Midbrain (tissue), 1 donor: ENCODE measurements around the gene CIPC.

Experiments used
- DNase-seq: peaks from one replicate; lab custom pipeline; 2025; lab: John Stamatoyannopoulos, UW

Gene CIPC

DNA sequence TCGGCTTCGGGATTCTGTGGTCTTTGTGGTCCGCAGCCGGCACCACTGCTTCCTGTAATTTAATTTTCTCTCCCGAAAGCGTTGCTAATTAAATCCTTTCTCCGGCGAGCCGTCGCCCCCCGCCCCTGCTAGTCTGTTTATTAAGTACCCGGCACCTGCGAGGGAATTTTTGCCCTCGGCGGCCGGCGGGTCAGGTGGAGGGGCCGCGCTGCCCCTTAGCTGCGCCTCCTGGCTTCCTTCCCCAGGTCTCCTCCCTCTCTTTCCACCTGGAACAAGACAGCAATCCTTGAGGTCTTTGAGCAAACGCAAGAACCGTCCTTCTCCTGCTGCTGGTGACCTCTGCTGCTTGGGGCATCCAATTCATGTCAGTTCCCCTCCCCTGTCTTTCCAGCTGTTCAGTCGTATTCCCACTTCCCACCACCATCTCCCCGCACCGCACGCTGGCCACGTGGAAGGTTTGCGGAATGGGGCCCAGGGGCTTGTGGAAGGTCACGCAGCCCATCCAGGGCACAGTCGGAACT lies 27.3 kb downstream of the CIPC start:
- DNase-seq = no peak

DNA sequence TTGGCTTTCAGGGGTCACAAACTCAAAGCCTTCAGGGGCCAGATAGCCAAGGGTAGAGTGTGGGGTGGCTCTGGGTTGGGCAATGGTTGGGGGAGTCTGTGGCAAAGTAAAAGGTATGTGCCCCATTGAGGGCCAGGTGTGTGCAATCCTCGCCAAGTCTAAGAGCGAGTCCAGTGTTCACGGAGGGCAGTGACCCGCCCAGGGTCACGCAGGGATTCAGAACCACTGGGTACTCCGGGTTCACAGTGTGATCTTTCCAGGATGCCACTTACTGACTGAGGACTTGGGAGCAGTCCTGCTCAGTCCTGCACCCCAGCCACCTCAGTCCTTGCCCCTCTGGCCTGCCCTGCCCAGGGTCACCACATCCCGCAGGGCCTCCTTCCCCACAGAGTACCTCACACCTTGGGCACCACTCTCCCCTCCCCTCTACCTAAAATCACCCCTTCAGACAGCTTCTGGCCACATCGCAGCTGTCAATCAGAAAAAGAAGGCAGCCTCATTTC lies 27.8 kb downstream of the CIPC start:
- DNase-seq = no peak

DNA sequence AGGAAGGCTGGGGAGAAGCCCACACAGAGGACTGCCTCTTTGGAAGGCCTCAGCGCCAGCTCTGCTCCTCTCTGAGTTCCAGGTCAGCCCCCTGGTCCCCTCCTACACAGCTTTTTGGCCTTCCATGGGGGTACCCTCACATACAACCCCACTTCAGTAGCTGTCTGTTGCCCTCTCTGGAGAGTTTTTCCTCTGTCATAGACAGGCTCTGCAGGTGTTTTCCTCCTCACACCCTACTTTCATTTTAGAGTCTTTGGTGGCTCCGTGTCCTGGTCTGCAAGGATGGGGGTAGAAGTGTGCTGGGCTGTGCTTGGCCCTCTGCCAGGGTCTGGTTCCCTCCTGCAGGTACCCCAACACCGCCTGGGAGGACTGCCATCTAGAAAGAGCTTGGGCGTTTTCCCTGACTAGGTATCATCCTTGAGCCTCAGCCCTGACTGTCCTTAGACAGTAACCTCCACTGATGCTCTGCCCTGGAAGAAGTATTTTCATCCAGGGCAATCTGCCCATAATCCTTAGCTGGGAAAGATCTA lies 28.5 kb downstream of the CIPC start:
- DNase-seq = no peak

DNA sequence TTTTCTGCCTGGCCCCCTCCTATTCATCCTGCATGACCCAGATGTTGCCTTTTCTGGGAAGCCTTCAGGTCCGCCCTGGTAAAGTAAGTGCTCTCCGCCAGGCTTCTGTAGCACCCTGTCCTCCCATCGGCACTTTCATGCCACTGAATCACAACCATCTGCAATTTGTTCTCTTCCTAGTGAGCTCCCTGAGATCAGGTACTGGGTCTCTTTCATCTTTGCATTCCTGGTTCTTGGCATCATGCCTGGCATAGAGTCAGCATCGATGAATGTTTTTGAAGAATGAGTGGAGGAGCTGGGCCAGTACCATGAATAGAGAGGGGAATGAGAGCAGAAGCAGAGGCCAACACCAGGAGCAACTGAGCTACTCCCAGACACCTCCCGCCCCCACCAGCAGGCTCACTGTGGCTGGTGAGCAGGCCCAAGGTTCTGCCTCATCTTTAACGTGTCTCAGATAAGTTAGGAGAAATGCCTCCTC lies 30.4 kb downstream of the CIPC start:
- no peak for DNase-seq

DNA sequence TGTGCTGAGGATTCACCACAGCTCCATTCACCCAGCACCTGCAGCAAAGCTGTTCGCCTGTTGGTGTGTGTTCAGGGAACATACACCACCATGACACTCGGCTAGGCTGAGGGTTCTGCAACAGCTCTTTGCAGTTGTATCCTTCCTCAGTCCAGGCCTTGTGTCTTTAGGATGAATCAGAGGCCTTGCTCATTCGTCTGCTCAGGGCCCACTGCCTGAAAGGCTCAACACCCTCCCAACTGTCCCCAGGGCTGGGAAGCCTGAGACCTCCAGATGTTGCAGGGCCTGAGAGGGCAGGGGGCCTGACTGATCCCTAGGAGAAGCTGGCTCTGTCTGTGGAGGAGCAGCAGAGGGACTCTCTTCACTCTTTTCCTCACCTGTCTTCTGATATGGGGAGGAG lies 32.3 kb downstream of the CIPC start:
- no peak for DNase-seq

DNA sequence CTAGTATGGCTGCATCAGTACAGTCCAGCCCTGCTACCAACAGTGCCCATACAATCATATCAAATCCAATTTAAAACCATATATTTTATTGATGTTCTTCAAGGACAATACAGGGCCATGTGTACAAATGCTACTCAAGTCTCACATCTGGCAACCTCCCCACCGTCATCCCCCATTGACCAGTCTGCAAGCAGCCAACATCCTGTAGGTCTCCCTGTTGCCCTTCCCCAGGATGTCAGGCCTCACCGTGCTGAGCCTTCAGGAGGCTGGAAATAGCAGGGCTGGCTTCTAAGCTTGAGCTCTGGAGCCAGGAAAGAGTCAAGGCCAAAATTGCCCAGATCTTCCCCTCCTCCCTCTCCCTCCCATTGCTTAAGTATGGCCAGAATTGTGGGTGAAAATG lies 33.1 kb downstream of the CIPC start:
- DNase-seq = no peak

DNA sequence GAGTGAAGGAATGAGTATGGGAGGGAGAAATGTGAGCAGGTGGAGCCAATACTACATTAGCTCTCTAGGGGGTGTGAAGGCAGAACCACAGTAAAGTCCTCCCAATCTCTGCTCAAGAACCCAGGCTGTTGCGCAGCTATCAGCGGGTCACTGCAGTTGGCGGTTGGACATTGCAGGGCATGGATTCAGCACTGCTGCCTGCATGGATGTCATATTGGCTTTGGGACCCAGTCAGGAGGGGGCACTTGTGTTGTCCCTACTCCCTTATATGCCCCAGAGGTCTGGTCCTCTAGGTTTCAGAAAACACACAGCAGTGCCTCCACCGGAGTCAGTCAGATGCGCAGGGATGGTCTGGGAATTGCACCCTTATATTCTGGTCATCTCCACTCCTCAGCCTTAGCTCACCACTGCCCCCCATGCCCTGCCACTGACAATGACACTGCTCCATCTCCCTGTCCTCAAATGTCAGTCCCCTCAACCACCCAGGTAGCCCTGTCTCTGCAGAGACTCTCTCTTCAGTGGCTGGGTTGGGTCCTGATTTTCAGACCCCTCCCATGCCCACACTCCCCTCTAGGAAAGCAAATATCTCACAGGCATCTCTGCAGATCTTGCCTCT lies 33.9 kb downstream of the CIPC start:
- DNase-seq = no peak

DNA sequence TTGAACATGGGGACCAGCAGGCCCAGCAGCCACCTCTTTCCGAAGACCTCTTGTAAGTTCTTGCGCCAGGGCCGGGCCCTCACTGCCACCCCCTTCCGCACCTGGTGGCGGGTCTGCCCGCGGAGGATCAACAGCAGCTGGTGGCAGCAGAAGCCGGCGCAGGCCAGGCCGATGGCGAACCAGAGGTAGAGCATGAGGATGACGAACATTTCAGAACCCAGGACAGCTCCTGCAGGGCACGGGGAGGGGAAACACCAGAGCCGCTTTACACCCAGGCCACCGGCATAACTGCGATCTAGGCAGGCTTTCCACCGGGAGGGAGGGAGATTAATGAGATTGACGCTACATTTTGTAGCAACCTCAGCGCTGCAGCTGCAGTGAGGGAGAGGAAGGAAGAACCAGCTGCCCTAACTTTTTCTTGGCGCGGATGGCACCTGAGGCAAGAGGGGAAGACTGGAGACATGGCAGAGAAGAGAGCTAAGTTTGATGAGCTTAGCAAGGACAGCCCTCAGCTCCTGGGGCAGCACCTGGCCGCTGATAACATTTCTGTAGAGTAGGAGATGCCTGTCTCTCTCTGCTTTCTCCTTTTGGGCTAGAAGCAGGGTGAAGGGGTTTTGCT lies 35.8 kb downstream of the CIPC start:
- DNase-seq = no peak

DNA sequence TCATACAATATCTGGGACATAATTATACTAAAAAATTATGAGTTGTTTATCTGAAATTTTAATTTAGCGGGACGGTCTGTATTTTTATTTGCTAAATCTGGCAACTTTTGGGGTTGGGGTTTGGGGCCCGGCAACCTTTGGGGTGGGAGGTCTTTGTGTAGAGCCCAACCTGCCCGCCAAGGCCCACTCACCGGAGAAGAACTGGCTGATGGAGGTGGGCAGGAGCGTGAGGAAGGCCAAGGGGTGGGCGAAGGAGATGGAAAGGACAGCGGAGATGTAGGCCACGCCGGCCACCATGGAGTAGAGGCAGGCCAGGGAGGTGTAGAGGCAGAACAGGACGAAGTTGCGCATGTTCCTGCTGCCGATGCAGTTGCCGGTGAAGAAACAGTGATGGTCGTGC lies 41.0 kb downstream of the CIPC start:
- DNase-seq = no peak

DNA sequence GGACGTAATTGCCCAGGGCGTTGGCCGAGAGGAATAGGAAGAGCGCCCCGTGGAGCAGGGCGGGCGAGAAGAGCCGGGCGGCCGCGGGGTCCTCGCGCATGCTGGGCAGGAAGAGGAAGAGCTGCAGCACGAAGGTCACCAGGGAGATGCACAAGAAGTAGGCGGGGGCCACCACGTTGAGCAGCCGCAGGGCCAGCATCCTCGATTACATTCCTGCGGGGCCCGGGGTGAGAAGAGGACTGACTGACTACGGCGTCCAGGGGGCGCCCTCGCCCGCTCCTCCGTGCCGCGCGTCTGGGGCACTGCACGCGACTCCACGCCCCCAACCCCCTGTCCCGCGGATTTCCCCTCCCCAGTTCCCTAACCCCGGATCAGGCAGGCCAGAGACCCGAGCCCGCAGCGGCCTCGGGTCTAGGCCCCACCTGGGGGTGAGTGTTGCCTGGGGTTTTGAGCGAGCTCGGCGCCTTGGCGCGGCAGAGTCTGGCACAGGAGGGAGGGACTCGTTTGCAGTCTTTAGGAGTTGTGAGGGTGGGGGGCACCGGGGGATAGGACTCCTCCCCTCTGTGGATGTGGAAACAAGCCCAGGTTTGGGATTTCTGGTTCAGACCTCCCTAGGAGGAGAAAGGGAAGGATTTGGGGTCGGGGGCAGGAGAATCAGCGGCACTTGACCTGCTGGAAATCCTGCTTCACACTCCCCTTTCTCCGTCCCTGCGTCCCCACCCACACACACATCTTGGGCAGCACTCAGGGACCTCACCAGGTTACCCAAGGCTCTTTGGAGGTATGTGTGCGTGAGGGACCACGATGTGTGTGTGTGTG lies 41.7 kb downstream of the CIPC start:
- DNase-seq = peak; percentile 26

DNA sequence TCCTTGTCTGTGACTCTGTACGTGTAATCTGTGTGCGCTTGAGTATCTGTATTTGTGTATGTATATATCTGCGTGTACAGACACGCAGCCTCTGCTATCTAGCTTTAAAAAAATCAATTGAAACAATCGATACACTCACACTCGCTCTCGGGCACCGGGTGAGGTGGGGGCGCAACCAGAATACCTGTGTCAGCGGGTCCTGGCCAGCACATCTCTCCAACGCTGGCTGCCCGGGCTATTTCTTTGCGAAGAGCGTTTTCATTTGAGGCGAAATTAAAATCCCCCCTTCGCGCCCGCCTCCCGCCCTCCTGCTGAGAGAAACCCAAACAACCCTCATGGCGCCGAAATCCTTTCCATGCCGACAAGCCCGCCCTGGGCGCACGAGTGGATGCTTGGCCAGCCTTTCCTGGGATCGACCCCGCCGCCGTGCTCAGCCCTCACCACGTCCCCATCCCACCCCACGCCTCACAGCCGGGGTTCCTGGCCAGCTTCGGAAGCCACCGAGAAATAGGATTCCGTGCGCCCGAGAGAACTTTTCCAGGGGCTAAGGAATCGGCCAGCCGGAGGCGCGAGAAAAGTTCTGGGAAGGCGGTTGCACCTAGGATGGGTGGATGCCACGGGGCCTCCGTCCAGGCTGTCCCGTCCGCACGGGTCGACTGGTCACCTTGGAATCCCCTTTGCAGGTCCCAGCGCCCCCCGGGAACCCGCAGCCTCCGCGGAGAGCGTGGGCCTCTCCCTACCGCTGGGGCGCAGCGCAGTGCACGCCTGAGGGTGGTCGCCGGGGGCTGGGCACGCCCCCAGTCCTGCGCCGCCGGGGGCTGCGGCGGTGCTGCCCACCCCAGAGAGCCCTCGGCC lies 42.5 kb downstream of the CIPC start:
- DNase-seq = no peak

DNA sequence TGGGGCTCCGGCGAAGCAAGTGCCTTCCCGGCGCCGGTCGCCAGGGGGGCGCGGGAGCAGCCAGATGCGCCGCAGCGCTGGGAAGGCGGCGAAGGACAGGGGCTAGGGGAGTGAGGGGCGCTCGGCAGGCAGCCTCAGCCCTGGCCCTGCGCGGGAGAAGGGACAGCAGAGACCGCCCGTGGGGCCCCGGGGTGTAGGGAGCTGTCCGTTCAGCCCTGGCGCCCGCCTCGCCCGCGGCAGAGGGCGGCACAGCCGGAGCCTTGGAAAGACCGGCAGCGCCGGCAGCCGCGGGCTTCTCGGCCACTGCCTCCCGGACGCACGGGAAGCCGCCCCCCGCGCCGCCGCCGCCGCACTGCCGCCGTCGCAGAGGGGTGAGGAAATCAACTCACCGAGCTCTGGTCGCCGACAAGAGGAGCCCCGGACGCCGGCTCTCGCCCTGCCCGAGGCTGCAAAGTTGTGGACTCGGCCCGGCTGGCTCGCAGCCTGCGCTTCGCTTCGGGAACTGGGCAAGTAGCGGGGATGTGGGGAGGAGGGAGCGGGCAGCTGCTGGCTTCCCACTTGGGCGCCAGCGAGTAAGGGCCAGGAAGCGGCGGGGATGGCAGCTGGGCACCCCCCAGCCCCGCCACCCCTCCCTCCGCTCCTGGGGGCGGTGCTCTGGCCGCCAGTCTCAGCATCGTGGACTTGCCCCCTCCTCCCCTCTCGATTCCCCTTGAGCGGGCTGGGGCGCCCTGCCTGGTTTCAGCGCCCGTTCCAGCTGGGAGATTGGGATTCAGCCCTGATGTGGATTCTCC lies 43.4 kb downstream of the CIPC start, which contains the start of gene ZDHHC22:
ZDHHC22 (minus strand) TSS at position 578 of the 791 bp plus-strand sequence. CDS start 2,053 bp downstream, outside the sequence.
- DNase-seq = peak; percentile 79

DNA sequence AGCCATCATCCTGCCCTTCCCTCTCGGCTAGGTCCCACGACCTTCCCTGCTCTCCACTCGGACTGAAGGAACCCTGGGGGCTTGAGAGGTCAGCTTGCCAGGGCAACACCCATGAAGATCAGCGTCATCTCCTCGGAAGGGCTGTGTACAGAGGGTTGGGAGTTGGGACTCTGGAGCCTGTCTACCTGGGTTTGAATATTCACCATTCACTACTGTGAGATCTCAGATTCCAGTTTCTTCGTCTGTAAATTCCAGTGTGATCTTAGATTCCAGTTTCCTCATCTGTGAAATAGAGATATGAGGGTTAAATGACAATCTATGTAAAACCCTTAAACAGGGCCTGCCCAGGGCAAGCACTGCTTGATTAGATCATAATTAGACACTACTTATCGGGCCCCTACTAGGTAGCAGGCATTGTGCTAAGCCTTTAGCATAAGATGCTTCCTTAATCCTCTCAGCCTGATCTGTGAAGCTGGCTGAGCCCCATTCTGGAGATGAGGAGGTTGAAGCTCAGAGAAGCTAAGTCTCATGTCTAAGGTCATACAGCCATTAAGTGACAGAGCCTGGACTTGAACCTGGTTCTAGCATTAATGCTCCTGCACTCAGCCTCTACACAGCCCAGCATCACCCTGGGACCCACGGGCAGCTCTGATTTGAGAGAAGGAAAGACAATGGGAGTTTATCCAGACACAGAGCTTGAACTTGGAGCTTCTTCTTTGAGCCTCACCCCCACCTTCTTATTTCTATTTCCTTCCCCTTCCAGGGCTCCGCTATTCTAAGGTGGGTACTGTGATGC lies 44.1 kb downstream of the CIPC start:
- no peak for DNase-seq

DNA sequence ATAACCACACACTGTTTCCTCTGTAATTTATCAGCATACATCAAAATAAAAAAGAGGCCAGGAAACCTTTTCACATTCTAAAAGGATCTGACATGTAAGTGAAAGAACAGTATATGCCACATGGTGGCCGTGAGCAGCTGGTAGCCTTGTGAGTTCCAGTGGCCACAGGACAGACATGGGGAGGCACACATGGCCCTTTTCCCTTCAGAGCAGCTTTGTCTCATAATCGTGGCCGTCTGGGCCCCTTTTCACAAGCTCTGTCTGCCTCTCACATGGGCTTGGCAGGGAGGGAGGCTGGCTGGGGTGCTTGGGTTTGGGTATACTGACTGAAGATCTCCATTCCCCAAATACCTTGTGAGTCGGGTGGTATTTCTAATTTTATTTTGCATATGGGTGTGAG lies 45.0 kb downstream of the CIPC start:
- DNase-seq = no peak

DNA sequence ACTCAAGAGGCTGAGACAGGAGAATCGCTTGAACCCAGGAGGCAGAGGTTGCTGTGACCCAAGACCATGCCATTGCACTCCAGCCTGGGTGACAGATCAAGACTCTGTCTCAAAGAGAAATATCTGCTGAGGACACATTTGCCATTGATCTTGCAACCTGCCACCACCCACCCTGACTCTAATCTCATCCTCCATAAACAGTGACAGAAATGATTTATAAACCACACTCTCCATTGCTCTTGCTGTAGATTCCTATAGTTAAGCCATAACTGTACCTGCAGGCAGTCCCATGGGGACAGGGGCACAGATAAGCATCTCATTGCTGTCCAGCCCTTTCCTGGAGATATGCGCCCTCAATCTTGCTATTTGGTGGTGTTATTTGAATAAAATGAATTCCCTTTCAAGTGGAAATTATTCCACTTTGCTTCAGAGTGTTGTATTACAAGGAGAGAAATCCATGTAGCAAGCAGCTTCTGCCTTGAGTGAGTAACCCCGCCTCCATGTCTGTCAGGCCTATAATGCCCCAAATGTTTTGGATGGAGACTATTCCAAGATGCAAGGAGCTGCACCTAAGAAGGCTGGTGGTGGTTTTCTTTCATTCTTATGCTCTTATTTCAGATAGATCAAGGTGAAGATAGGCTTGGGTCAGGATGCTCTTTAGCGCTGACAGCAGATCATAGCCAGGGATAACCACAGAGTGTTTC lies 46.5 kb downstream of the CIPC start:
- no peak for DNase-seq

DNA sequence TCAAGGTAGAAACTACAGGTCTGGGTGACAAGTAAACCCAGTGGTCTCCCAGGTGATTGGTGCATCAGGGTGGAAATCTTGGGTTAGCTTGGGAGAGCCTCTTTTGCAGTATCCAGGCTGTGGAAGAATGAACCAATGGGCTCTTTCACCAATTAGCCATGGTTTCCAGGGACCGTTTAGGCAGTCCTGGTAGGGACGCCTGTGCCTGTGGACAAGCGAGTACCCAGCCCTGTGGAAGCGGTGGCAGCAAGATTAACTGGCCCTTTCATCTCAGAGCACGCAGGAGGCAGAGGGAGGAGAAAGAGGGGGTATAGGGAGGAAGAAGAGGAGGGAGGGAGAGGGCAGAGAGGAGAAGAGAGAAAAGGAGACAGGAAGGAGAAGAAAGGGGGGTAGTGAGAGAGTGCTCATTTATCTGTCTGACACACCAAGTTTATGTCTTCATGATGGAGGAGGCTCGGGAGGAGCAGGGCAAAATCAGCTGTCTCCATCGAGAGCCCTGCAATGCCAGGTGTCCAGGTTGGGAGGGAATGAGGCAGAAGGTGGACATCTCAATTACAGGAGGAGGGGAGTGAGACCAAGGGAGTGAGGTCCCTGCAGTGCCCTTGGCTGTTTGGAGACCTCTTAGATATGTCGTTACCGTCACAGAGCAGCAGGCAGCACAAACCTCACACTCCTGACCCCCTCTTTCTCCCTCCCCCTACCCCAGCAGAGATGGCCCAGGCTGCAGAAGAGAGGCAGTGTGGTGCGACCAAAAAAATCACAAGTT lies 48.1 kb downstream of the CIPC start:
- no peak for DNase-seq

DNA sequence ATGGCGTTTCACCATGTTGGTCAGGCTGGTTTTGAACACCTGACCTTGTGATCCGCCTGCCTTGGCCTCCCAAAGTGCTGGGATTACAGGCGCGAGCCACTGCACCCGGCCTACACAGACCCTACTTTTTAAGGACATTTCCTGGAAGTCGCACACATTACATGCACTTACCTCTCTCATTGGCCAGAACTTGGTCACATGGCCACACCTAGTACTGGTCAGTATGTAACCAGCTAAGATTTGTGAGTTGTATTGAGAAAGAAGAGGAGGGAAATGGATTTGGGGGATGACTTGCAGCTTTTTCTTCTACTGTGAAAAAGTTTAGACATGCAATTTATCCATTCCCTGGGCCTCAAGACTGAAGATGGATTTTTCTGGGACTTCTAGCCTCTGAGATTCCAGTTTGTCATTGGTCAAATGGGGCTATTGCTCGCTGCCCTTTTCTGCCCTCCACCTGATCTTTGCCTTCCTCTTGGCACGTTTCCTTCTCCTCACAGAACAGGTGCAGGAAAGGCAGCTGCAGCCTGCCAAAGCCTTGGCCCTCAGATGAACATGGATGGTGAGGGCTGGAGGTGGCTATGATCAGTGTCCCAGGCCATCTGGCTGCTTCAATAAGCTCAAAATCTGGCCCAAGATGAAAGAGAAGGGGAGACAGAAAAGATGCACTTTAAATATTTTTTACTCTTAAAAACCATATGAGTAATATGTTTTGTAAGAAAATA lies 50.6 kb downstream of the CIPC start:
- no peak for DNase-seq

DNA sequence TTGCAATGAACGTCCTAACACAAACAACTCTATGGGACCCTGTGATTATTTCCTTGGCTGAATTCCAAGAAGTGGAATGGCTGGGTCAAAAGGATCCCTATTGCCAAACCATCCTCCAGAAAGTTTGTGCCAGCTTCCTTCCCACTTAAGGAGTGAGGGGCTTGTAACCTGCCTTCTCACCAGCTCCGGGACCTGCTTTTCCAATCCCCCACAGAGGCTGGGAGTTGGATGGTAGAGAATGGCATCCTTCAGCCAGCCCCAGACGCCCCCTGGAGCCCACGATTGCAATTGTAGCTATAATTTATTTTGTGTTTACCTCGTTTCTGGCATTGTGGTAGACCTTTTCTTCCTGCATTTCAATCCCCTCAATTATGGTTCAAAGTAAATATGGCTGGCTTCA lies 53.2 kb downstream of the CIPC start:
- DNase-seq = peak; percentile 34
